Hepatocyte (in vitro differentiated cells): ENCODE data around the gene BSDC1. TPM values are rescaled to one million over a fixed set of nuclear protein-coding genes. Genes with fewer than 3 reads are reported as not detected.

Experiments used
- DNase-seq: peaks from one replicate; pipeline ENCODE4 v3.0.0-alpha.2; 2016; ENCODE audit warnings: low spot score
- H2AFZ ChIP-seq: fragments of 200-600 bp; sonication (generic); 2 replicates; pipeline ENCODE4 v1.6.0; 2016; ENCODE audit warnings: antibody characterized with exemption, mild to moderate bottlenecking
- H3K27ac ChIP-seq: fragments of 200-600 bp; sonication (generic); 2 replicates; pipeline ENCODE4 v1.5.1; 2016; ENCODE audit warnings: mild to moderate bottlenecking
- H3K27me3 ChIP-seq: fragments of 200-600 bp; sonication (generic); 2 replicates; pipeline ENCODE4 v1.6.1; 2016
- H3K36me3 ChIP-seq: fragments of 200-600 bp; sonication (generic); replicated peaks from 2 replicates; pipeline ENCODE4 v1.5.1; 2016; ENCODE audit warnings: low read depth; ENCODE audit not compliant: insufficient read depth
- H3K4me1 ChIP-seq: fragments of 200-600 bp; sonication (generic); 2 replicates; pipeline ENCODE4 v1.5.1; 2016; ENCODE audit warnings: mild to moderate bottlenecking, moderate library complexity; ENCODE audit not compliant: insufficient read depth
- H3K4me2 ChIP-seq: fragments of 200-600 bp; sonication (generic); 2 replicates; pipeline ENCODE4 v1.6.0; 2016
- H3K4me3 ChIP-seq: fragments of 200-600 bp; sonication (generic); 2 replicates; pipeline ENCODE4 v1.5.1; 2016; ENCODE audit warnings: mild to moderate bottlenecking
- H3K79me2 ChIP-seq: fragments of 200-600 bp; sonication (generic); 2 replicates; pipeline ENCODE4 v1.6.0; 2017; ENCODE audit warnings: mild to moderate bottlenecking
- H3K9me2 ChIP-seq: fragments of 200-600 bp; sonication (generic); replicated peaks from 2 replicates; pipeline ENCODE4 v1.6.0; 2017; ENCODE audit warnings: mild to moderate bottlenecking; ENCODE audit not compliant: insufficient read depth
- H3K9me3 ChIP-seq: fragments of 200-600 bp; sonication (generic); 2 replicates; pipeline ENCODE4 v1.5.1; 2016; ENCODE audit warnings: low read depth, mild to moderate bottlenecking
- H4K20me1 ChIP-seq: fragments of 200-600 bp; sonication (generic); 2 replicates; pipeline ENCODE4 v1.6.0; 2016; ENCODE audit warnings: mild to moderate bottlenecking; ENCODE audit not compliant: insufficient read depth, poor library complexity, severe bottlenecking
- EZH2 ChIP-seq: fragments of 200-600 bp; sonication (generic); IDR thresholded peaks from 2 replicates; pipeline ENCODE4 v1.6.1; 2016; ENCODE audit warnings: antibody characterized with exemption, mild to moderate bottlenecking, borderline replicate concordance
- EZH2phosphoT487 ChIP-seq: fragments of 200-600 bp; sonication (generic); IDR thresholded peaks from one replicate; pipeline ENCODE4 v1.6.1; 2018; ENCODE audit warnings: antibody characterized with exemption, mild to moderate bottlenecking, low read depth, moderate library complexity; ENCODE audit not compliant: unreplicated experiment, severe bottlenecking
- WGBS: methylation state at CpG from one replicate; pipeline ENCODE4 v1.1.6; 2016; ENCODE audit warnings: low lambda C conversion rate; ENCODE audit errors: missing lambda C conversion rate; 5-methylcytosine and 5-hydroxymethylcytosine counted together
- polyA plus RNA-seq: library from polyadenylated mRNA; unstranded; fragments of >200 nt; fragmentation: Nextera tagmentation; extraction: Ambion mirVana; gene quantifications from 2 replicates; pipeline ENCODE4 v1.2.1, GENCODE V29; 2016
- total RNA-seq: library from RNA; depleted of rRNA; stranded (reverse); fragments of >200 nt; gene quantifications from 2 replicates; pipeline ENCODE4 v1.2.3, GENCODE V29; 2014
- TF ChIP-seq, protein P1 (sequence below): fragments of 200-600 bp; sonication (generic); IDR thresholded peaks from 2 replicates; pipeline ENCODE4 v1.5.1; 2016; ENCODE audit warnings: antibody characterized with exemption, mild to moderate bottlenecking; ENCODE audit not compliant: poor library complexity

BSDC1 gene
- total and polyA plus RNA-seq, 2 experiments from 2014 or later = 56.2 to 80.5 TPM

DNA sequence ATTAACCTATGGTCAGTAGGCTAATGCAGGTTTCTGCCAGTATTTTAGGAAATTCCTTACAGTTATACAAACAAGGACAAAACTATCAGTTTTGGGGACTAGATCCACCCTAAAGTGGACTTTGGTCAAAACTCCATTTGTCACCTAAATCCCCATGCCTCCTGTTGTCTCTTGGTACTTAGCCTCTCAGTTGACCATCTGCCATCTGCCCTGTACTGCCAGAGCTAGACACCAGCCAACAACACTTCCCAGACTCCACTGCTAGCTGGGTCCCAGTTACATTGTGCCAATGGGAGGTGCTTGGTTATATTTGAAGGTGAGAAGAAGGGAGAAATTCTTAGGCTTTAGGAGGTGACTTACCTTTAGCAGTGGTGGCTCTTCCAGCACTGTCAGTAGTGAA is 17.0 kb upstream of the BSDC1 start:
- Histone ChIP-seq H3K27ac (no peak overlapping the region), H3K27me3 (no peaks in the 10 kb centered on the region), H3K4me2 (no peak overlapping the region), H3K4me3 (no peak overlapping the region), H3K36me3 (no peaks in the 10 kb centered on the region), H3K9me2 (no peaks in the 10 kb centered on the region), H3K9me3 (no peaks in the 10 kb centered on the region), H2AFZ (no peak overlapping the region), H4K20me1 (no peaks in the 10 kb centered on the region), H3K79me2 (no peaks in the 10 kb centered on the region), H3K4me1 (no peaks in the 10 kb centered on the region)
- no peak for TF ChIP-seq EZH2
- no peak for TF ChIP-seq EZH2phosphoT487
- TF ChIP-seq, protein P1, sequence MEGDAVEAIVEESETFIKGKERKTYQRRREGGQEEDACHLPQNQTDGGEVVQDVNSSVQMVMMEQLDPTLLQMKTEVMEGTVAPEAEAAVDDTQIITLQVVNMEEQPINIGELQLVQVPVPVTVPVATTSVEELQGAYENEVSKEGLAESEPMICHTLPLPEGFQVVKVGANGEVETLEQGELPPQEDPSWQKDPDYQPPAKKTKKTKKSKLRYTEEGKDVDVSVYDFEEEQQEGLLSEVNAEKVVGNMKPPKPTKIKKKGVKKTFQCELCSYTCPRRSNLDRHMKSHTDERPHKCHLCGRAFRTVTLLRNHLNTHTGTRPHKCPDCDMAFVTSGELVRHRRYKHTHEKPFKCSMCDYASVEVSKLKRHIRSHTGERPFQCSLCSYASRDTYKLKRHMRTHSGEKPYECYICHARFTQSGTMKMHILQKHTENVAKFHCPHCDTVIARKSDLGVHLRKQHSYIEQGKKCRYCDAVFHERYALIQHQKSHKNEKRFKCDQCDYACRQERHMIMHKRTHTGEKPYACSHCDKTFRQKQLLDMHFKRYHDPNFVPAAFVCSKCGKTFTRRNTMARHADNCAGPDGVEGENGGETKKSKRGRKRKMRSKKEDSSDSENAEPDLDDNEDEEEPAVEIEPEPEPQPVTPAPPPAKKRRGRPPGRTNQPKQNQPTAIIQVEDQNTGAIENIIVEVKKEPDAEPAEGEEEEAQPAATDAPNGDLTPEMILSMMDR = no peak
- no peak for DNase-seq

DNA sequence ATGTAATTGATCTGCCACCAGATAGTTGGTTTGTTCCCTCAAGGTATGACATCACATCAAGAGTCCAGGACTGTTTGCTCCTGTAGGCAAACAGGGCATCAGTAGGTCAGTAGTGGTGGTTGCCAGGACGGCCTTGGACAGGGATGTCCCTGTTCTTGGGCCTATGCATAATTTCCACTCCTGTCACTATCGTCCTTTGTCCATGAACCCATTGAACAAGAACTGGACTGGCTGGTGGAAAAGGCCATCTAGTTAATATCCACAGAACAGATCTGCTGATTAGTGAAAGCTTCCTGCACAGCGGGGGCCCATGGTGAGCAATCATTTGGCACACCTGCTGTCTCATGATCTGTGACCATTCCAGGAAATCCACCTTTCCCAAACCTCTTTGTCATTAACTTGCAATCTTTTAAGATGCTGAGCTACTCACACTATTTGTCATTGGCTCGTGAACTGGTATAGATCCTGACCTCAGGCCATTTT is 12.4 kb upstream of the BSDC1 start:
- no peak overlapping the region for H3K27ac ChIP-seq
- no peaks in the 10 kb centered on the region for H4K20me1 ChIP-seq
- H3K9me3 ChIP-seq = no peaks in the 10 kb centered on the region
- H3K4me3 ChIP-seq = no peak overlapping the region
- H3K4me2 ChIP-seq = no peak overlapping the region
- no peak overlapping the region for H2AFZ ChIP-seq
- no peaks in the 10 kb centered on the region for H3K4me1 ChIP-seq
- 83% methylated on average over 4 of the region's 4 CpGs for WGBS
- no peaks in the 10 kb centered on the region for H3K36me3 ChIP-seq
- no peak for DNase-seq
- no peaks in the 10 kb centered on the region for H3K79me2 ChIP-seq
- H3K9me2 ChIP-seq = no peaks in the 10 kb centered on the region
- TF ChIP-seq, protein P1 = no peak
- no peak for TF ChIP-seq EZH2
- no peak for TF ChIP-seq EZH2phosphoT487
- no peaks in the 10 kb centered on the region for H3K27me3 ChIP-seq

DNA sequence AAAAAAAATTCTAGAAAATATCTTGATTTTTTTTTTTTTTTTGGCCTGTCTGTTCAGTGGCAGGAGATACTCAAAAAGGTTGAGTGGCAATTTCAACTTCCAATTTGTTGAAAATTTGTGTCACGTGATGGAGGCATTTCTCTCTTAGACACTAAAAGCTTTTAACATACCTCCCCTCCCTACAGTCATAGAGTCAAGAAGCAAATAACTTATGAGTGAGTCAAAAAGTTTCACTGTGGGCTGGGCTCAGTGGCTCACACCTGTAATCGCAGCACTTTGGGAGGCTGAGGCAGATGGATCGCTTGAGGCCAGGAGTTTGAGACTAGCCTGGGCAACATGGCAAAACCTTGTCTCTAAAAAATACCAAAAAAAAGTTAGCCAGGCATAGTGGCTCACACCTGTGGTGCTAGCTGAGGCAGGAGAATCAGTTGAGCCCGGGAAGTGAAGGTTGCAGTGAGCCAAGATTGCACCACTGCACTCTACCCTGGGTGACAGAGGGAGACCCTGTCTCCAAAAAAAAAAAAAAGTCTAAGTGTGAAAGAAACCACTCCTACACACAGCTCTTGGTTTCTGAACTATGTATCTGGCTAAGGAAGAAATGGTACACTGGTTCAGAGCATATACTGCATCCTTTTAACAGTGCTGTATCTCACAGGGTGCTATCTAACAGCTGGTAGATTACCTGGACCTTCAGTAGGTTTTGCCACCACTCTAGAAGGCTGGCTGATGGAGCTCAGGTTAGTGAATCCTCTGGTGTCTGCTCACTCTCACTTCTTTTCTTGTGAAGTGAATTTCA is 11.6 kb upstream of the BSDC1 start:
- H3K36me3 ChIP-seq = no peaks in the 10 kb centered on the region
- H3K27me3 ChIP-seq = no peaks in the 10 kb centered on the region
- no peak overlapping the region for H3K4me3 ChIP-seq
- WGBS = 88% methylated on average over 4 of the region's 4 CpGs
- no peak for DNase-seq
- H3K9me3 ChIP-seq = no peaks in the 10 kb centered on the region
- H2AFZ ChIP-seq = no peak overlapping the region
- no peaks in the 10 kb centered on the region for H3K9me2 ChIP-seq
- H3K79me2 ChIP-seq = no peaks in the 10 kb centered on the region
- no peaks in the 10 kb centered on the region for H3K4me1 ChIP-seq
- no peak overlapping the region for H3K27ac ChIP-seq
- H4K20me1 ChIP-seq = no peaks in the 10 kb centered on the region
- H3K4me2 ChIP-seq = no peak overlapping the region
- TF ChIP-seq EZH2 = no peak

DNA sequence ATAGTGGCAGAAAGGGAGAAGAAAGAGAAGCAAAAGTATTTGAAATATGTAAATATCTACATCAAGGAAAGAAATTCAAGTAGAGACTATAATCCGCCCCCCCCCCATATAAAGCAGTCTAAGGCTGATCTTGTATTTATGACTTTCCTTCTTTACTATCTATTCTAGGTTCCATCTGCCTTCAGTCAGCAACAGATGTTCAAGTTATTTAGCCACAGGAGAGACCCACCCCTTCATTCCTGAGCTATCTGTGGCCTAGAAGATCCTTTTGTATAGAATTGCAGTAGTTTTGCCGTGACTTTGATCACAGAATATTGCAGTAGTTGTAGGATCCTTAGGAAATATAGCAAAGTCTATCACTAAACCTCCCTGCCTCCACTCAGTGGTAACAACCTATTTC is 10.7 kb upstream of the BSDC1 start:
- DNase-seq = no peak
- no peaks in the 10 kb centered on the region for H3K4me1 ChIP-seq
- H4K20me1 ChIP-seq = no peaks in the 10 kb centered on the region
- H3K4me2 ChIP-seq = no peak overlapping the region
- H3K27ac ChIP-seq = no peak overlapping the region
- H3K9me2 ChIP-seq = no peaks in the 10 kb centered on the region
- TF ChIP-seq, protein P1 = no peak
- TF ChIP-seq EZH2phosphoT487 = no peak
- TF ChIP-seq EZH2 = no peak
- no peaks in the 10 kb centered on the region for H3K9me3 ChIP-seq
- WGBS = 24% methylated on average over 2 of the region's 2 CpGs
- no peak overlapping the region for H2AFZ ChIP-seq
- no peak overlapping the region for H3K4me3 ChIP-seq
- H3K36me3 ChIP-seq = no peaks in the 10 kb centered on the region
- no peaks in the 10 kb centered on the region for H3K27me3 ChIP-seq
- H3K79me2 ChIP-seq = no peaks in the 10 kb centered on the region
